ENCODE measurements around the gene FOXF1.

The FOXF1 gene

DNA sequence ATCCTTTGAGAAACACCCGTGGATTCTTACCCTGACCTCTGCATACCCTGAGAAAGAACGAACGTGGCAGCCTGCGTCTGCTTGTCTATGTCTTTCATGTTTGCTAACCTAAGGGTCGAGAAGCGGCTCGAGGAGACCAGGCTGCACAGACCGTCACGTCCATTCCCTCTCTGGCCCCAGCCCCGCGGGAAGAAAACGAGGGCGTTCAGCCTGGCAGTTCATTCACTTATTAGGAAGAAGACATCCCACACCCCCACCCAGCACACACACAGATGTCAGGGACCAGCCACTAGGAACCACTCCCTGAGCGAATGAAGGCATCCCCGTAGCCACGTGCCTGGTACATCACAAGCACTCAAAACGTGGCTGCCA is 45.4 kb downstream of the FOXF1 start:
- no peak for DNase-seq (ENCODE audit: low read depth in 2 of 3, low spot score in 2 of 3)

DNA sequence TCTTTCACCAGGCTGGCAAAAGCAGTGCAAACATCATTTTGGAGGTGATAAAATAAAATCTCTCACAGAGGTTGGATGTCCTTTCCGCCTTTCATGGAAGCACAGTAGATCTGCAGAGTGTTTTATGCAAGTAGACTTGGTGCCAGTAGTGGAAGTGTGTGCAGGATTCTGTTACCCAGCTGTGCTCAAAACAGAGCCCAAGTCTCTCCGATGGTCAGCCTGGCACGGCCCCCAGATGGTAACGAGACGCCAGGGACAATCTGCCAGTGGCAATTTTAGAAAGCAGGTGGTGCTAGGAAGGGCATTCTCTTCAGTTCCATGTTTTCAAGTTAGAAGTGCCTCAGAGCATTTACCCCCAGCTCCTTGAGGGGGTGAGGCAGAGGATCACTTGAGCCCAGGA is 46.2 kb downstream of the FOXF1 start:
- DNase-seq (ENCODE audit: low read depth in 2 of 3, low spot score in 2 of 3): no peak

DNA sequence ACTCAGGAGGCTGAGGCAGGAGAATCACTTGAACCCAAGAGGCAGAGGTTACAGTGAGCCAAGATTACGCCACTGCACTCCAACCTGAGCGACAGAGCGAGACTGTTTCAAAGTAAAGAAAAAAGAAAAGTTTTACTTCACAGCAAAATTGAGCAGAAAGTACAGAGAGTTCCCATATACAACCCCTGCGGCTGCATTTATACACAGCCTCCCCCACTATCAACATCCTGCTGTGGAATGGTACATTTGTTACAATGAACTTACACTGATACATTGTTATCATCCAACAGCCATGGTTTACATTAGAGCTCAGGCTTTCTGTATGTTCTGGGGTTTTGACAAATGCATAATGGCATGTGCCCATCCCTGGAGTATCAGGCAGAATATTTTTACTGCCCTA is 47.3 kb downstream of the FOXF1 start:
- no peak for DNase-seq (ENCODE audit: low read depth in 2 of 3, low spot score in 2 of 3)

GRCh38 chr16:86558355-86559193 is 48.2 kb downstream of the FOXF1 start:
- no peak for DNase-seq (ENCODE audit: low read depth in 2 of 3, low spot score in 2 of 3)

GRCh38 chr16:86559802-86560305 is 49.5 kb downstream of the FOXF1 start:
- DNase-seq (ENCODE audit: low read depth in 2 of 3, low spot score in 2 of 3): no peak

DNA sequence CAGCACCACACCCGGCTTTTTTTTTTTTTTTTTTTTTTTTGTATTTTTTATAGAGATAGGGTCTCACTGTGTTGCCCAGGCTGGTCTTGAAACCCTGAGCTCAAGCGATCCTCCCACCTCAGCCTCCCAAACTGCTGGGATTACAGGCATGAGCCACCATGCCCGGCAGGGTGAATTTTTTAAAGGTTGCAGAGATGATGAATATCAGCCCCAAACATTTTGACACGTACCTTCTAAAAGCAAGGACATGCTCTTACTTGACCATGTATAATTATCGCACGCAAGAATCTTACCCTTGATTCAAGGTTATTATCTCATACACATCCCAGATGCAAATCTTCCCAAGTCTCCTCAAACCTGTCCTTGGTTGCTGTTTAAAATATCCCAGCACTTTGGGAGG is 52.0 kb downstream of the FOXF1 start:
- no peak for DNase-seq (ENCODE audit: low read depth in 2 of 3, low spot score in 2 of 3)

DNA sequence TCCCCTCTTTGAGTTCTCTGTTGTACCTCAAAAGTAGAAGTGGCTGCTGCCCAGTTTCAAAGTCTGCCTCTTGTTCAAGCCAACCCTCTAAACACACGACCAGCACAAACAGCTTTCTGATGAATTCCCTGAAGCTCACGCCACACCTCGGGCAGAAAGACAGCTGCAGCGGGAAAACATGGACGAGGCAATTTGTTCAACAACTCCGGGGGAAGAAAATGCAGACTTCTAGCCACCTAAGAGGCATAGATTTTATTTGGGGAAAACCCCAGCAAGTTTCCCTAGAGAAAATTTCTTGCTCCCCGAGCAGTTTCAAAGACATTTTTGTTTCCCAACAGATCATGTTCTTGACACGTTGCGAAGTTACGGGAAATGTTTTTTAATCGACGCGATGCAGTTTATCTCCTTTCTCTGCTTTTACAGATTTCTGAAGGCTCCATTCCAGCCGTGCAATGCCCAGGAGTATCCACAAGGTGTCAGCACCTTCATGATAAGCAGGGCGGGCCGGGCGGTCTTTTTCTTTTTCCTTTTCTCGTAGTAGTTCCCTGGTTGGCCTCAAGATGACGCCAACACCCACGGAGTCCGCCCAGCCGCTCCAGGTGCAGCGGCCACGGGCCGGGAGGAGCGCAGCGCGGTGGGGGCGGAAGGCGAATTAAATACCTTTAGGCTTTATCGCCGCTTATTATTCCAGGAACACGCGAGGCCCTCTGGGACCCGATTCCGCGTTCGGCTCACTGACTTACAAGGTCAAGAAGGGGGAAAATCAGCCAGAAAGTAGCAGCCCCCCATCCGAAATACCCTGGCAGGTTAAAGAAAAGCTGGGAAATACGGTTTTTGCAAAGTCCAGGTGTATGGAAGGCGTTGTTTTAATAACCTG is 53.4 kb downstream of the FOXF1 start:
- peak; percentile 56 to 74 (median 73) for DNase-seq (ENCODE audit: low read depth in 2 of 3, low spot score in 2 of 3)

Data from activated CD8-positive, alpha-beta memory T cell treated with anti-CD3 and anti-CD28 coated beads for 48 hours (primary cell).